Endothelial cell of umbilical vein (primary cell): Measurements from ENCODE around the gene CNGB1.

Source experiments
- FOS ChIP-seq: IDR thresholded peaks from 2 replicates; pipeline ENCODE4 v1.6.1; 2011; ENCODE audit warnings: mild to moderate bottlenecking, low read length, moderate library complexity, borderline replicate concordance; ENCODE audit not compliant: insufficient read depth
- MYC ChIP-seq: IDR thresholded peaks from one replicate; pipeline ENCODE4 v1.6.1; 2011; ENCODE audit warnings: mild to moderate bottlenecking, low read depth, low read length
- POLR2A ChIP-seq: IDR thresholded peaks from 2 replicates; pipeline ENCODE4 v1.6.1; 2012; ENCODE audit warnings: low read depth, mild to moderate bottlenecking, control low read depth, low read length
- POLR2AphosphoS5 ChIP-seq: IDR thresholded peaks from 2 replicates; pipeline ENCODE4 v1.6.1; 2012; ENCODE audit warnings: low read depth, mild to moderate bottlenecking, control low read depth, low read length, moderate library complexity; ENCODE audit not compliant: insufficient read depth
- TF ChIP-seq, protein P1 (sequence below), 2 donors: IDR thresholded peaks; 1 replicate in 1 of 2; 2 replicates in 1 of 2; pipeline ENCODE4 v1.5.1; 2011; ENCODE audit warnings: low read length in 2 of 2, mild to moderate bottlenecking in 2 of 2, moderate library complexity in 2 of 2, control low read depth in 1 of 2, inconsistent platforms in 1 of 2, low read depth in 1 of 2; ENCODE audit not compliant: insufficient read depth in 1 of 2; ENCODE audit errors: extremely low read depth in 1 of 2
- TF ChIP-seq, protein P2 (sequence below): IDR thresholded peaks from 2 replicates; pipeline ENCODE4 v1.6.1; 2011; ENCODE audit not compliant: insufficient read depth, insufficient read length

- TF ChIP-seq, protein P1, sequence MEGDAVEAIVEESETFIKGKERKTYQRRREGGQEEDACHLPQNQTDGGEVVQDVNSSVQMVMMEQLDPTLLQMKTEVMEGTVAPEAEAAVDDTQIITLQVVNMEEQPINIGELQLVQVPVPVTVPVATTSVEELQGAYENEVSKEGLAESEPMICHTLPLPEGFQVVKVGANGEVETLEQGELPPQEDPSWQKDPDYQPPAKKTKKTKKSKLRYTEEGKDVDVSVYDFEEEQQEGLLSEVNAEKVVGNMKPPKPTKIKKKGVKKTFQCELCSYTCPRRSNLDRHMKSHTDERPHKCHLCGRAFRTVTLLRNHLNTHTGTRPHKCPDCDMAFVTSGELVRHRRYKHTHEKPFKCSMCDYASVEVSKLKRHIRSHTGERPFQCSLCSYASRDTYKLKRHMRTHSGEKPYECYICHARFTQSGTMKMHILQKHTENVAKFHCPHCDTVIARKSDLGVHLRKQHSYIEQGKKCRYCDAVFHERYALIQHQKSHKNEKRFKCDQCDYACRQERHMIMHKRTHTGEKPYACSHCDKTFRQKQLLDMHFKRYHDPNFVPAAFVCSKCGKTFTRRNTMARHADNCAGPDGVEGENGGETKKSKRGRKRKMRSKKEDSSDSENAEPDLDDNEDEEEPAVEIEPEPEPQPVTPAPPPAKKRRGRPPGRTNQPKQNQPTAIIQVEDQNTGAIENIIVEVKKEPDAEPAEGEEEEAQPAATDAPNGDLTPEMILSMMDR (IDR thresholded peaks at IDR 0.05; ENCODE audit: extremely low read depth in 1 of 2, insufficient read depth in 1 of 2, low read depth in 1 of 2, low read length in 2 of 2) = no peak
- no peak for TF ChIP-seq POLR2A
- no peak for TF ChIP-seq POLR2AphosphoS5
- TF ChIP-seq, protein P2, sequence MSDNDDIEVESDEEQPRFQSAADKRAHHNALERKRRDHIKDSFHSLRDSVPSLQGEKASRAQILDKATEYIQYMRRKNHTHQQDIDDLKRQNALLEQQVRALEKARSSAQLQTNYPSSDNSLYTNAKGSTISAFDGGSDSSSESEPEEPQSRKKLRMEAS = no peak
- TF ChIP-seq FOS = no peak
- TF ChIP-seq MYC = no peak
Observed at GRCh38 chr16:57955572-57956188, 15.2 kb downstream of the CNGB1 start.
